ENCODE measurements around the gene IFT122.

- TF ChIP-seq EP300 (IDR thresholded peaks at IDR 0.05) (no peak), POLR2A (IDR thresholded peaks at IDR 0.05) (no peak)
Measured at GRCh38 chr3:129475863-129476262, 35.8 kb downstream of the IFT122 start.
